ENCODE measurements around the gene UGT8. TPM values are rescaled to one million over a fixed set of nuclear protein-coding genes. Genes with fewer than 3 reads are reported as not detected.

The UGT8 gene
- total RNA-seq, 1 donor from 2014 or later = 0.13 TPM

- no peak for DNase-seq (ENCODE audit: low spot score)
Observed at GRCh38 chr4:114690571-114690970, 92.0 kb downstream of the UGT8 start.

DNA sequence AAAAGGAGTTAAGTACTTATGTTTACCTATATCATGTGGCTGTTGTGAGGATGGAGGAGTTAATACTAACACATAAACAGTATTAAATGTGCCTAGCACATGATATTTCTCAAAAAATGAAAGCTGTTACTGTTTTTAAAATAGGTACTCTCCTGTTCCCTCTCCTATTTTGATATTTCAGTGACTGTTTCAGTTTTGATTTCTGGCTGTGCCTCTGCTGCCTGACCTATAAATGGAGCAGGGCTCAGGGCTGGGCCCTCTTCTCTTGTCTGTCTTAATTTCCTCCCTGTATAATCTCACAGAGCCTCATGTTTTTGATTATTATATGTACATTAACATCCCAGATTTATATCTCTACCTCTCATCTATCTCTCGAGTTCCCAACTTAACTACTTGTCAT lies 93.3 kb downstream of the UGT8 start:
- no peak for DNase-seq (ENCODE audit: low spot score)

DNA sequence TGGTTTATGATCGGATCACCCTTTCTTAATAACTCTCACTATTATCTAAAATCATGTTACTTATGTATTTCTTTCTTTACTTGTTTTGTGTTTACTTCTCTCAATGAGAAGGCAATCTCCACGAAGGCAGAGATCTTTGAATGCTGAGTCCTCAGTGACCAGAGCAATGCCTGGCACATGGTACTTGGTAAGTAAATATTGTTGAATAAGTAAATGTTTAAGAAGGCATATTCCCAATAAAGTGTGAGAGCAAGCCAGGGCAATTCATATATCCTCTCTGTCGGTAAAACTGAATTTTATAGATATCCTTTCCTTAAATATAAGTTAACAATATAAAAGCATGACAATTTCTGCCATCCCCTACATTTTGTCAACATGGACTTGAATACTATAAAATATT lies 94.4 kb downstream of the UGT8 start:
- no peak for DNase-seq (ENCODE audit: low spot score)

- no peak for DNase-seq (ENCODE audit: low spot score)
Observed at GRCh38 chr4:114694770-114695169, 96.2 kb downstream of the UGT8 start.

GRCh38 chr4:114698231-114698630 lies 99.6 kb downstream of the UGT8 start:
- DNase-seq (ENCODE audit: low spot score) = no peak

DNA sequence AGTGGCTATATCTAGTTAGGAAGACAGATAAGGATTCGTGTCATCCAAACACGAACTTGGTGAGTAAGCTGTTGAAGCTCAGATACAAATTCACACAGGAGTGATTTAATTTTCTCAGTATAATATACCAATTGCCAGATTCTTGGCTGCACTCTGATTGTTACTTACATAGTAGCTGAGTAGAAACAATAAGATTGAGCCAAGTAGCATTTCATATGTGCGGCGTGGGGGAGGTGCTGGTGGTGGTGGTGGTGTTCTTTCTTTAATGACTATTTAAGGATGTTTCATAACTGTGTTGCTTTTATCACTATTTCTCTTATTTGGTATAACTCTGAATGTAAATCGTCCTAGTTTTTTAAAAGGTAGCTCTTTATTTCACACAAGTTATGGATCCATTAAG lies 102.9 kb downstream of the UGT8 start:
- no peak for DNase-seq (ENCODE audit: low spot score)

DNA sequence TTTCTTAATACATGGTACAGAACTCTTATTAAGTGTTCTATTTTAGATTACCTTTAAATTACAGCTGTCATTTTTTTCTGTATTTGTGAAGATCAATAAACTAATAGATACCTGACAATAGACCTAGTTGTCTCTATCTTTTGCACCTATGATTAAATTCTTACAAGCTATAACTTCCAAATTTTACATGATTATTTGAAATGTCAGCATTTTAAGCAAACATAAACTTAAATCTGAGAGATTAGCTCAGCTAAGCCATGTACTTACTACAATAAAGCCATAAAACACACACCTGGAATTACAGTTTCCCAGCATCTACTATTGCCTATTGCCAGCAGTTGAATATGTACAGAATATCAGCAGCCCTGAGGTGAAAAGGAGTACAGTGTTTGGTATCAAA lies 118.8 kb downstream of the UGT8 start:
- DNase-seq (ENCODE audit: low spot score) = no peak

DNA sequence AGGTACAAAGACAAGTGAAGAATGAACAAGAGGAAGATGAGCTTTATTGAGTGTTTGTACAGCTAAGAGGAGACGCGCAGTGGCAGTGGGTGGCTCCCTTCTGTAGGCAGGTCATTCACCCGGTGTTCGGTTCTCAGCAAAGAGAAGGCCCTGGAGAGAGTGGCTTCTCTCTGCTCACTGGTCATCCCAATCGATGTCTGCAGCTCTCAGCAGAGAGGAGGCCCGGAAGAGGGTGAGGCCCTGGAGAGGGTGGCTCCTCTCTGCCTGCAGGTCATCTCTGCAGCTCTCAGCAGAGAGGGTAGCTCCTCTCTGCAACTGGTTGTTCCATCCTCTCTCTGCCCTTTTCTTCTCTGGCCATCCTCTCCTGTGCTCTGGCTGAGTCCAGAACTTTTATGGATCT lies 126.5 kb downstream of the UGT8 start:
- DNase-seq (ENCODE audit: low spot score) = no peak

DNA sequence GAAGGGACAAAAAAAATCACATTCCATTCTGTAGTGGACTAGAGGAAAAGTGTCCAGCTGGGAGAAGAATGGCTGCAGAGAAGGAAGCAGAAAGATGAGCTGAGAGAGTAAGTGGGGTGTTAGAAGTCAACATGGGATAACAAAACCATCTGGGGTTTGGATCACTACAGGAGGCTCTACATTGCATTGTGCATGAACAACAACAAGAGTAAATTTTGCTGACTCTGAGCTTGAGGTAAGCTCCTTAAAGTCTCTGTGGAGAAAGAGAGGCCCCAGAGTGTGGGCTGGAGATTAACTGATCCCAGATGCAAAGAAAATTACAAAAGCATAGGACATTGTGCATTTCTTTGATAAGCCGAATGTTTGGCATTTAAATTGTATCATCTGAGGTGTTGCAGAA lies 128.9 kb downstream of the UGT8 start:
- no peak for DNase-seq (ENCODE audit: low spot score)

Small RNAs within 50 kb of the gene (microRNA-seq; reads per million reads assigned to microRNA genes)
- not detected for gene MIR577 (ENCODE audit: borderline number of aligned reads)

Data from mesenteric fat pad (tissue), 1 donor.